CD4-positive, alpha-beta T cell treated with Interleukin-17A for 1 hour (primary cell): ENCODE results near the gene AXIN1.
"Not testable (repeated sequence)": the region's sequence is repeated elsewhere in the genome, so short reads cannot be mapped to it uniquely, and the experiment has no call there.

Experiments used
- DNase-seq: peaks from one replicate; pipeline ENCODE4 v3.0.0-alpha.2; 2020

AXIN1 gene

GRCh38 chr16:264440-264951 is 88.0 kb downstream of the AXIN1 start:
- DNase-seq, result no peak

- no peak for DNase-seq
These were observed 88.6 kb downstream of the AXIN1 start for GRCh38 chr16:263944-264343.

GRCh38 chr16:263182-263774 is 89.2 kb downstream of the AXIN1 start:
- DNase-seq, result no peak

- DNase-seq, result no peak
These were observed 90.3 kb downstream of the AXIN1 start for GRCh38 chr16:262121-262745.

GRCh38 chr16:261031-261691 is 91.4 kb downstream of the AXIN1 start:
- no peak for DNase-seq

GRCh38 chr16:260326-260725 is 92.2 kb downstream of the AXIN1 start:
- DNase-seq, result no peak

- DNase-seq, result no peak
These were observed 92.7 kb downstream of the AXIN1 start for GRCh38 chr16:259814-260253.

GRCh38 chr16:259226-259625 is 93.3 kb downstream of the AXIN1 start:
- no peak for DNase-seq

- not testable (repeated sequence) for DNase-seq
These were observed 94.4 kb downstream of the AXIN1 start for GRCh38 chr16:258091-258490.

GRCh38 chr16:255183-255582 is 97.3 kb downstream of the AXIN1 start:
- DNase-seq, result no peak

- no peak for DNase-seq
These were observed 98.1 kb downstream of the AXIN1 start for GRCh38 chr16:254461-254860.

GRCh38 chr16:253833-254232 is 98.7 kb downstream of the AXIN1 start:
- peak; percentile 14 for DNase-seq

GRCh38 chr16:252366-253337 is 99.9 kb downstream of the AXIN1 start:
- peak; percentile 41 for DNase-seq

GRCh38 chr16:249431-249830 is 103.1 kb downstream of the AXIN1 start:
- no peak for DNase-seq

GRCh38 chr16:247027-247426 is 105.5 kb downstream of the AXIN1 start:
- no peak for DNase-seq

GRCh38 chr16:245105-245504 is 107.4 kb downstream of the AXIN1 start:
- no peak for DNase-seq

GRCh38 chr16:243348-243747 is 109.2 kb downstream of the AXIN1 start:
- DNase-seq, result no peak

GRCh38 chr16:242281-242680 is 110.2 kb downstream of the AXIN1 start:
- DNase-seq, result no peak

GRCh38 chr16:240559-240958 is 112.0 kb downstream of the AXIN1 start:
- no peak for DNase-seq

- no peak for DNase-seq
These were observed 112.6 kb downstream of the AXIN1 start for GRCh38 chr16:239948-240277.
